IPS-18a (cell line): Measurements from ENCODE around the gene OSMR.
"Not testable (repeated sequence)": the region's sequence is repeated elsewhere in the genome, so short reads cannot be mapped to it uniquely, and the experiment has no call there.

Experiments
- H3K27ac ChIP-seq: one replicate; pipeline ENCODE4 v1.5.1; 2013; ENCODE audit warnings: low read length
- H3K27me3 ChIP-seq: one replicate; pipeline ENCODE4 v1.6.1; 2013; ENCODE audit warnings: mild to moderate bottlenecking, low read length; ENCODE audit not compliant: control insufficient read depth, insufficient read depth
- H3K36me3 ChIP-seq: one replicate; pipeline ENCODE4 v1.6.1; 2013; ENCODE audit warnings: low read depth, low read length; ENCODE audit not compliant: control insufficient read depth
- H3K4me1 ChIP-seq: one replicate; pipeline ENCODE4 v1.6.1; 2013; ENCODE audit warnings: low read depth, low read length; ENCODE audit not compliant: control insufficient read depth
- H3K4me3 ChIP-seq: one replicate; pipeline ENCODE4 v1.5.1; 2013; ENCODE audit warnings: low read length
- H3K9ac ChIP-seq: one replicate; pipeline ENCODE4 v1.6.1; 2013; ENCODE audit warnings: mild to moderate bottlenecking, low read length, moderate library complexity
- H3K9me3 ChIP-seq: one replicate; pipeline ENCODE4 v1.6.1; 2013; ENCODE audit warnings: low read depth, low read length; ENCODE audit not compliant: control insufficient read depth

Gene OSMR

DNA sequence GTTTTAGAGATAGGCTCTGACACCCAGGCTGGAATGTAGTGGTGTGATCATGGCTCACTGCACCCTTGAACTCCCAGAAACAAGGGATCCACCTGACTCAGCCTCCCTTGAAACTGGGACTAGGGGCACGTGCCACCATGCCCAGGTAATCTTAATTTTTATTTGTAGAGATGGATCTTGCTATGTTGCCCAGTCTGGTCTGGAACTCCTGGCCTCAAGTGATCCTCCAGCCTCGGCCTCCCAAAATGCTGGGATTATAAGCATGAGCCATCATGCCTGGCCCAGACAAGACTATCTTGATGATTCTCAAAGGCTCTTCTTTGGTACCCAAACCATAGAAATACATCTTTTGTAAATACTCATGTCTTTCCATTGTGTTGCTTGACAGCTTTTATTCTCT lies 10.8 kb downstream of the OSMR start:
- no peak overlapping the region for H3K27ac ChIP-seq
- H3K9me3 ChIP-seq: no peaks in the 10 kb centered on the region
- no peaks in the 10 kb centered on the region for H3K36me3 ChIP-seq
- no peak overlapping the region for H3K4me3 ChIP-seq
- H3K27me3 ChIP-seq: no peaks in the 10 kb centered on the region
- no peak overlapping the region for H3K9ac ChIP-seq
- no peaks in the 10 kb centered on the region for H3K4me1 ChIP-seq

DNA sequence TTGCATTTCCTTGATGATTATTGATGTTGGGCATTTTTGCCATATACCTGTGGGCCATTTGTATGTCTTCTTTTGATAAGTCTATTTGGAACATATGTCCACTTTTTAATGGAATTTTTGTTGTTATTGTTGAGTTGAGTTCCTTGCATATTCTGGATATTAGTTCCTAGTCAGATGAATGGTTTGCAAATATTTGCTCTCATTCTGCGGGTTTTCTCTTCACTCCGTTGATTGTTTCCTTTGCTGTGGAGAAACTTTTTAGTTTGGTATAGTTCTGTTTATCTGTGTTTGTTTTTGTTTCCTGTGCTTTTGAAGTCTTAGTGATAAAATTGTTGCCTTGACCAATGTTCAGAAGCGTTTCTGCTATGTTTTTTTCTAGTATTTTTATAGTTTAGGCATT lies 13.0 kb downstream of the OSMR start:
- no peak overlapping the region for H3K27ac ChIP-seq
- no peak overlapping the region for H3K4me3 ChIP-seq
- H3K36me3 ChIP-seq: no peaks in the 10 kb centered on the region
- H3K9me3 ChIP-seq: no peaks in the 10 kb centered on the region
- H3K27me3 ChIP-seq: no peaks in the 10 kb centered on the region
- H3K4me1 ChIP-seq: no peaks in the 10 kb centered on the region
- no peak overlapping the region for H3K9ac ChIP-seq

DNA sequence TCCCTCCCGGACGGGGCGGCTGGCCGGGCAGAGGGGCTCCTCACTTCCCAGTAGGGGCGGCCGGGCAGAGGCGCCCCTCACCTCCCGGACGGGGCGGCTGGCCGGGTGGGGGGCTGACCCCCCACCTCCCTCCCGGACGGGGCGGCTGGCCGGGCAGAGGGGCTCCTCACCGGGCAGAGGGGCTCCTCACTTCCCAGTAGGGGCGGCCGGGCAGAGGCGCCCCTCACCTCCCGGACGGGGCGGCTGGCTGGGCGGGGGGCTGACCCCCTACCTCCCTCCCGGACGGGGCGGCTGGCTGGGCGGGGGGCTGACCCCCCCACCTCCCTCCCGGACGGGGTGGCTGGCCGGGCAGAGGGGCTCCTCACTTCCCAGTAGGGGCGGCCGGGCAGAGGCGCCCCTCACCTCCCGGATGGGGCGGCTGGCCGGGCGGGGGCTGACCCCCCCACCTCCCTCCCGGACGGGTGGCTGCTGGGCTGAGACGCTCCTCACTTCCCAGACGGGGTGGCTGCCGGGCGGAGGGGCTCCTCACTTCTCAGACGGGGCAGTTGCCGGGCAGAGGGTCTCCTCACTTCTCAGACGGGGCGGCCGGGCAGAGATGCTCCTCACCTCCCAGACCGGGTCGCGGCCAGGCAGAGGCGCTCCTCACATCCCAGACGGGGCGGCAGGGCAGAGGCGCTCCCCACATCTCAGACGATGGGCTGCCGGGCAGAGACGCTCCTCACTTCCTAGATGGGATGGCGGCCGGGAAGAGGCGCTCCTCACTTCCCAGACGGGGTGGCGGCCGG lies 16.4 kb downstream of the OSMR start:
- not testable (repeated sequence) for H3K27me3 ChIP-seq, H3K9me3 ChIP-seq, H3K9ac ChIP-seq, H3K4me1 ChIP-seq, H3K36me3 ChIP-seq, H3K27ac ChIP-seq, H3K4me3 ChIP-seq

DNA sequence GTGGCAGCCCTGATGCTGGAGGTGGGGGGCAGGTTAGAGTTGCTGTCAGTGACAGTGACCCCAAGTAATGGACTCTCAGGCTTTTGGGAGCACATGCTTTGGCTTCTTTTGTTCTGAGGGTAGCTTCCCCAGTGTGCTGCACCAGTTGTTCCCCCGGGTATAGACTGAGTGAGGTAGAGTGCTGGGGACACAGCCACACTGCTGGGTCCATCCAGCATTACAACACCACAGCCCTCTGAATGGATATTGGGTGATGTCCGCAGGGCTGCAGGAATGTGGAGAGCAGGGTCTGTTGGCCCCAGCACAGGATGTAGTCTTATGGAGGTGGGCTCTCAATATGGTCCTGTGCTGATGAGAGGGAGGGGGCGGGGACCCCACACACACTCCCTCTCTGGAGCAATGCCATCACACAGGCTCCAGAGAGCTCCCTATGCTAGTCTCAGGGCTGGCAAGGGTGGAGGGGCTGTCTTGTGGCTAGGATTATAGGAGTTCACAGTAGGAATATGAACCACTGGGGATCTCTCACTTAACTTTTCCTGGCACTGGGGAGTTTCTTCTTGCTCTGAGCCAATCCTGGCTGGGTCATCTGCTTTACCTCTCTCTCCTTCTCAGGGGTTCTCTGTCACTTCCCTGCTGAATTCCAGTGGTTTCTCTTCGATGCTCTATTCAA lies 20.7 kb downstream of the OSMR start:
- Histone ChIP-seq H3K9me3 (no peaks in the 10 kb centered on the region), H3K27me3 (no peaks in the 10 kb centered on the region), H3K9ac (no peak overlapping the region), H3K36me3 (no peaks in the 10 kb centered on the region), H3K27ac (no peak overlapping the region), H3K4me3 (no peak overlapping the region), H3K4me1 (peaks cover 11% of the 10 kb centered on the region)

DNA sequence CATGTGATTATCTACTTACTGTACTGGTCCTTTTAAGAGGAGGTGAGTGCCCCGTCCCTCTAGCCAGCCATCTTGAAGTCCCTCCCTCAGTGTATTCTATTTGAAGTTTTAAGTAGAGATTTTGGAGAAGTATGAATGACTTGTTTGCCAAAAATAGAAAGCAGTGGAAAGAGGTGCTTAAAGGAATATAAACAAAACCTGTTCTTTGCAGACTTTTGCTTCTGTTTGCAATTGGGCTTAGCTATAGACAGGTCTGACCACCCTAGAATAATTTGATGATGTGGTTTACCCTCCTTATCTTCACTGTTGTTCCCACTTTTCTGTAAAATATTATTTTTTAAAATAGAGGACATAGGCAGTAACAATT lies 21.2 kb downstream of the OSMR start:
- H3K4me1 ChIP-seq: peaks cover 14% of the 10 kb centered on the region
- H3K9me3 ChIP-seq: no peaks in the 10 kb centered on the region
- H3K9ac ChIP-seq: no peak overlapping the region
- no peak overlapping the region for H3K27ac ChIP-seq
- no peak overlapping the region for H3K4me3 ChIP-seq
- H3K36me3 ChIP-seq: no peaks in the 10 kb centered on the region
- H3K27me3 ChIP-seq: no peaks in the 10 kb centered on the region

DNA sequence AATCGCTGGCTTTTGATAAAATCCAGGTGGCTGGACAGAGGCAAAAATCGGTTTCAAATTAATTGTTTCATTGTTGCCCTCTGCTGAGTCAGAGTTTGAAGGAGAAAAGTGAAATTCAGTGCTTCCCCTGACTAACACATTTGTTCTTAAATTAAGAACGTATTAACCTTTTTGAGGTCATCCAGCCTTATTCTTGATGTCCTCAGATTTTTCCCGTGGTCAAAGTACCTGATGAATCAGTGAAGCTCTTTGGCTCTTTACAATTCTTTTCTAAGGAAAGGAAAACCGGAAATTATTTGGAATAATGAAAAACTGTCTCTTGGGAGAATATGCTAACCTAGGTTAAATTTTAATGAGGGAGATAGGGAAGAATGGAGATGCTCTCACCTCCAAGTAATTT lies 21.6 kb downstream of the OSMR start:
- Histone ChIP-seq H3K4me3 (no peak overlapping the region), H3K27ac (no peak overlapping the region), H3K27me3 (no peaks in the 10 kb centered on the region), H3K4me1 (peaks cover 15% of the 10 kb centered on the region), H3K36me3 (no peaks in the 10 kb centered on the region), H3K9ac (no peak overlapping the region), H3K9me3 (no peaks in the 10 kb centered on the region)

DNA sequence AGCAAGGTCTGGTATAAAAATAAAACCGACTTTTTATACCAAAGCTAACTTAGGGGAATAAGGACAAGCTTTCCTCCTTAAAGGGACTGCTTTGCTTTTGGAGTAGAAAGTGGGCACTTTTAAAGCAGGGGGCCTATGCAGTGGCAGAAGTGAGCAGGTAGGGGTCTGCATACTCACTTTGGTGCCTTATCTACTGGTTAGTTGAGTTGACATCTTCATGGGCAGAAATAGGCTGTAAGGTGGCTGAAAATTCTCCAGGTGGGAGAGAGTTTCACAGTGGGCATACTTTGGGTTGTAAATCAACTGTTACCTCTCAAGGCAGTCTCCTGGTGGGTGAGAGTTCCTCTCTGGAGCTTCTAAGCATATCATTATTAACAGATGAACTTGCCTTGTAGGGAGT lies 24.8 kb downstream of the OSMR start:
- Histone ChIP-seq H3K36me3 (no peaks in the 10 kb centered on the region), H3K4me1 (peaks cover 15% of the 10 kb centered on the region), H3K27ac (no peak overlapping the region), H3K4me3 (no peak overlapping the region), H3K9ac (no peak overlapping the region), H3K9me3 (no peaks in the 10 kb centered on the region), H3K27me3 (no peaks in the 10 kb centered on the region)

DNA sequence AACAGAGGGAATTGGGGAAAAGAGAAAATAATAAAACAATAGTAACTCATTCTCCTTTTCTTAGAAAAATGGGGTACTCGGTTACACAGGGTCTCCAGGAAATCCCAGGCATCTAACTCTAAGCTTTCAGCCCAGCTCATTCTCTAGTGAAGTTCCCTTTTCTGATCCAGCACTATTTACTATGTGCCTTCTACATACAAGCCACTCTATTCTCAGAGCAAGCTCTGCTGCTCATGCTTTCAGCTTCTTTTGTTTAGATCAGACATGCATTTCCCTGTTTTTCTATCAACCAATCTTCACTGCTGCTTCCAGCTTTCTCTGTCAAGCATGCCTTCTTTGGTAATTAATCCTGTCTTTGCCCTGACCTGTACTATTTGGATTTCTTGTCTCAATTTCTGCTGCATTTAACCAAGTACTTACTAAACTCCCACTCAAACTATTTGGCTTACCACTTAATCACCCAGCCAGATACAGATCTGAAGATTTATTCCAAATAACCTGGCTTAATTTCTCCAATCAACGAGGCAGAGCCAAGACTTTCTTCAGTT lies 25.3 kb downstream of the OSMR start:
- H3K36me3 ChIP-seq: no peaks in the 10 kb centered on the region
- peaks cover 15% of the 10 kb centered on the region for H3K4me1 ChIP-seq
- no peaks in the 10 kb centered on the region for H3K27me3 ChIP-seq
- no peaks in the 10 kb centered on the region for H3K9me3 ChIP-seq
- no peak overlapping the region for H3K4me3 ChIP-seq
- H3K27ac ChIP-seq: no peak overlapping the region
- H3K9ac ChIP-seq: no peak overlapping the region

DNA sequence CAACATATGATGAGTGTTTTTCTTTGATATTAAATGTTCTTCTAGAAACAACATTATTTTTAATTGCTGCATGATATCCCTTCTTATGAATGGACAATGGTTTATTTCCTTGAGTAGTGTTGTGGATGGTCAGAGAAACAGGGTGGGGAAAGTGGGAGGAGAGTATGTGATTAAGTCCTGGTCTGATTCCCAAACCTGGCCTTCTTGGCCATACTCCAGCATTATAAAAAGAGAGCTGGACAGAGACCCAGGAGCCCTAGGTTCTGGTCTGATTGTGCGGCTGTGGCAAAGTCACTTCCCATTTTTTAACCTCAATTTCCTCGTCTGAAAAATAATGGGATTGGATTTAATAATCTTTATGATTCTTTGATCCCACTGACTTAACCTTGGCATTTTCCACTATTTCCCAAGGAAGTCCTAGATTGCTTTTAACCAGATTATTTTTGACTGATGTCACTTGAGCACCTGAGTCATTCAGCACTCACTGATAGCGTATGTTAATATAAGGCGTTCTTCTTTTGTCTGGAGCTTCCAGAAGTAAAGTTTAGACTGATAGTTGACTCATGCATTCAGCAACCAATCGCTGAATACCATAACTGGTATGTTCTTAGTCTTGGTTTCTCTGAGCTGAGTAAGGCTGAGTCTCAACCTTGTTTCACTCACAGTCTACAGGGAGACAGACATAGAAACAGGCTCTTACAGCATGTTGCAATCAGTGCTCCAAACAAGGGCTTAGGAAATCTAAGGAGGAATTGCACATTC lies 26.2 kb downstream of the OSMR start:
- H3K36me3 ChIP-seq: no peaks in the 10 kb centered on the region
- peaks cover 15% of the 10 kb centered on the region for H3K4me1 ChIP-seq
- H3K9me3 ChIP-seq: no peaks in the 10 kb centered on the region
- H3K27me3 ChIP-seq: no peaks in the 10 kb centered on the region
- H3K9ac ChIP-seq: no peak overlapping the region
- H3K4me3 ChIP-seq: no peak overlapping the region
- H3K27ac ChIP-seq: no peak overlapping the region

DNA sequence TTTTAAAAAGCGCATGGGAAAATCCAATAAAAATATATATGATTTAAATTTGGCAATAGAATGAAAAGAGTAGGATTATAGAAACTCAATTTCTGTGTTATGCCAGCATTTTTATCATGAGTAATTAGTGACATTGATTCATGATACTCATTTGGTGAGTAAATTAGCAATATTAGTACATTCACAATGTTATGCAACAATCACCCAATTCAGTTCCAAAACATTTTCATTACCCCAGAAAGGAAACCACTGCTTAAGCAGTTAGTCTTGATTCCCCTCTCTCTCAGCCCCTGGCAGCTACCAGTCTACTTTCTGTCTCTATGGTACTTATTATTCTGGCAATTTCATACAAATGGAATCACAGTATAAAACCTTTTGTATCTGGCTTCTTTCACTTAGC lies 27.0 kb downstream of the OSMR start:
- H3K27me3 ChIP-seq: no peaks in the 10 kb centered on the region
- peaks cover 15% of the 10 kb centered on the region for H3K4me1 ChIP-seq
- no peak overlapping the region for H3K27ac ChIP-seq
- no peaks in the 10 kb centered on the region for H3K36me3 ChIP-seq
- no peak overlapping the region for H3K4me3 ChIP-seq
- H3K9me3 ChIP-seq: no peaks in the 10 kb centered on the region
- H3K9ac ChIP-seq: no peak overlapping the region

DNA sequence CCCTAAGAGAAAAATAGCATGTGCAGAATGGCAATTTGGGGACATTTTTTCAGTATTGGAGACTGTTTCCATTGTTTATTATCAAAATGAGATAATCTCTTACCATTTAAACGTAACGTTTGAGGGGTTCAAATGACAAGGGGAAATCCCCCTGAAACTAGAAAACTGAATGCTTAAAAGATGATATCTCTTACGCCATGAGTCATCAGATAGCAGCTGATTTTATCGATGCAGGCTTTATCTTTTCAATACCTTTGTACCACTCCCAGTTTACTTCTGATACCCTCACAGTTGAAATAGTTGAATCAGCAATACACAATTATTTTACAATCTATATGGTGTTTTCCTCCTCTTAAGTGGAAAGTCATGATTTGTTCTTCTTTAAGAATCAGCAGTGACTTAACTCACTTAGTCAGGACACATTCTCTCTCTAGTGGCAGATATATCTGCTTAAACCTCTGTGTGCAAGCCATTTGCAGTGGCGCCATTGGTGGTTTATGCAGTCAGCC lies 29.2 kb downstream of the OSMR start:
- Histone ChIP-seq H3K27ac (no peak overlapping the region), H3K36me3 (no peaks in the 10 kb centered on the region), H3K27me3 (no peaks in the 10 kb centered on the region), H3K4me3 (no peak overlapping the region), H3K4me1 (peaks cover 15% of the 10 kb centered on the region), H3K9ac (no peak overlapping the region), H3K9me3 (no peaks in the 10 kb centered on the region)
